GM23248 (cell line): Measurements from ENCODE around the gene HP. TPM values are rescaled to one million over a fixed set of nuclear protein-coding genes. Genes with fewer than 3 reads are reported as not detected.
"Not testable (repeated sequence)": the region's sequence is repeated elsewhere in the genome, so short reads cannot be mapped to it uniquely, and the experiment has no call there.

Source experiments
- DNase-seq: peaks from one replicate; pipeline ENCODE4 v3.0.0-alpha.2; 2015
- H2AFZ ChIP-seq: fragments of 200-600 bp; sonication (generic); 2 replicates; pipeline ENCODE4 v1.6.1; 2016; ENCODE audit warnings: antibody characterized with exemption
- H3F3A ChIP-seq: fragments of 200-600 bp; sonication (generic); 2 replicates; pipeline ENCODE4 v1.6.1; 2016; ENCODE audit warnings: mild to moderate bottlenecking, antibody characterized with exemption, mixed run types; ENCODE audit not compliant: insufficient read depth
- H3K27ac ChIP-seq: fragments of 200-600 bp; sonication (generic); 2 replicates; pipeline ENCODE4 v1.5.1; 2016; ENCODE audit warnings: mild to moderate bottlenecking
- H3K27me3 ChIP-seq: fragments of 200-600 bp; sonication (generic); replicated peaks from 2 replicates; pipeline ENCODE4 v1.6.1; 2016; ENCODE audit warnings: mild to moderate bottlenecking; ENCODE audit not compliant: insufficient read depth
- H3K36me3 ChIP-seq: fragments of 200-600 bp; sonication (generic); 2 replicates; pipeline ENCODE4 v1.6.1; 2016; ENCODE audit warnings: low read depth, mild to moderate bottlenecking
- H3K4me1 ChIP-seq: fragments of 200-600 bp; sonication (generic); 2 replicates; pipeline ENCODE4 v1.6.1; 2016; ENCODE audit warnings: mild to moderate bottlenecking; ENCODE audit not compliant: insufficient read depth
- H3K4me2 ChIP-seq: fragments of 200-600 bp; sonication (generic); one replicate; pipeline ENCODE4 v1.6.1; 2016; ENCODE audit warnings: mild to moderate bottlenecking; ENCODE audit not compliant: unreplicated experiment
- H3K4me3 ChIP-seq: fragments of 200-600 bp; sonication (generic); 2 replicates; pipeline ENCODE4 v1.5.1; 2016; ENCODE audit warnings: mild to moderate bottlenecking
- H3K79me2 ChIP-seq: fragments of 200-600 bp; sonication (generic); 2 replicates; pipeline ENCODE4 v1.6.1; 2016; ENCODE audit warnings: mild to moderate bottlenecking; ENCODE audit not compliant: insufficient read depth
- H3K9ac ChIP-seq: fragments of 200-600 bp; sonication (generic); 2 replicates; pipeline ENCODE4 v1.6.1; 2016; ENCODE audit warnings: mild to moderate bottlenecking
- H3K9me2 ChIP-seq: fragments of 200-600 bp; sonication (generic); 2 replicates; pipeline ENCODE4 v1.6.1; 2016; ENCODE audit warnings: mixed run types, mild to moderate bottlenecking, moderate library complexity; ENCODE audit not compliant: insufficient read depth
- H3K9me3 ChIP-seq: fragments of 200-600 bp; sonication (generic); one replicate; pipeline ENCODE4 v1.6.1; 2017; ENCODE audit warnings: low read depth
- H4K20me1 ChIP-seq: fragments of 200-600 bp; sonication (generic); 2 replicates; pipeline ENCODE4 v1.6.0; 2016; ENCODE audit not compliant: insufficient read depth
- EZH2 ChIP-seq: fragments of 200-600 bp; sonication (generic); IDR thresholded peaks from 2 replicates; pipeline ENCODE4 v1.6.1; 2018; ENCODE audit warnings: antibody characterized with exemption, mild to moderate bottlenecking; ENCODE audit not compliant: insufficient read depth, poor library complexity, severe bottlenecking
- EZH2phosphoT487 ChIP-seq: fragments of 200-600 bp; sonication (generic); IDR thresholded peaks from 2 replicates; pipeline ENCODE4 v1.6.1; 2018; ENCODE audit warnings: antibody characterized with exemption, moderate library complexity, mild to moderate bottlenecking, low read depth; ENCODE audit not compliant: insufficient read depth
- WGBS, 2 experiments: methylation state at CpG; one replicate each; pipeline ENCODE4 v1.1.6; 2015 to 2017; ENCODE audit warnings: low lambda C conversion rate in 2 of 2, low coverage in 1 of 2; ENCODE audit errors: missing lambda C conversion rate in 2 of 2; 5-methylcytosine and 5-hydroxymethylcytosine counted together
- in situ Hi-C: fragments of 300-500 bp; cut with MboI; formaldehyde crosslinking; loops from 2 replicates; pipeline ENCODE4 v1.15.0; 2020
- polyA plus RNA-seq: library from polyadenylated mRNA; unstranded; fragments of >200 nt; fragmentation: Nextera tagmentation; extraction: Ambion mirVana; gene quantifications from 2 replicates; pipeline ENCODE4 v1.2.1, GENCODE V29; 2016
- total RNA-seq: library from RNA; depleted of rRNA; stranded (reverse); fragments of >200 nt; shearing (Covaris generic); gene quantifications from 2 replicates; pipeline ENCODE4 v1.2.3, GENCODE V29; 2014; rRNA removed

HP gene
- not detected in 2 replicates for total RNA-seq
- polyA plus RNA-seq: not detected in 2 replicates

GRCh38 chr16:72054254-72054847 is at the start of gene HP:
TSS of gene HP (plus strand) at chr16:72054505. CDS start at chr16:72054653, 148 bp downstream.
- H3K36me3 ChIP-seq, DNase-seq, H3F3A ChIP-seq, H3K9ac ChIP-seq, H3K4me3 ChIP-seq, H4K20me1 ChIP-seq, H2AFZ ChIP-seq, H3K79me2 ChIP-seq, H3K9me2 ChIP-seq, H3K4me1 ChIP-seq, H3K27ac ChIP-seq, H3K9me3 ChIP-seq, H3K4me2 ChIP-seq, H3K27me3 ChIP-seq, in situ Hi-C loops: not testable (repeated sequence)
- 85 to 88% methylated on average over 5 of the region's 5 CpGs for WGBS, 2 experiments

- H3F3A ChIP-seq, H3K79me2 ChIP-seq, H3K9me2 ChIP-seq, DNase-seq, H3K4me1 ChIP-seq, H4K20me1 ChIP-seq, H3K27ac ChIP-seq, H3K36me3 ChIP-seq, H3K9me3 ChIP-seq, in situ Hi-C loops, H3K27me3 ChIP-seq: not testable (repeated sequence)
- WGBS, 2 experiments: 79 to 80% methylated on average over 9 of the region's 9 CpGs
- H3K4me2 ChIP-seq: peak overlapping the region; percentile 84
- peak overlapping the region; percentile 83 for H2AFZ ChIP-seq
- H3K9ac ChIP-seq: peak overlapping the region; percentile 44
- peak overlapping the region; percentile 93 for H3K4me3 ChIP-seq
Observed at GRCh38 chr16:72008065-72008423, 46.3 kb upstream of the HP start.

- H3F3A ChIP-seq: no peaks in the 10 kb centered on the region
- no peaks in the 10 kb centered on the region for H4K20me1 ChIP-seq
- H3K9me2 ChIP-seq: no peaks in the 10 kb centered on the region
- 1 to 2% methylated on average over 52 to 57 of the region's 57 CpGs for WGBS, 2 experiments
- in situ Hi-C loops: no loop called here
- no peak within 1 kb of the TSS for H3K27ac ChIP-seq
- peak within 1 kb of the TSS; percentile 84 for H3K4me2 ChIP-seq
- no peaks in the 10 kb centered on the region for H3K27me3 ChIP-seq
- H3K4me3 ChIP-seq: peak within 1 kb of the TSS; percentile 93
- peak within 1 kb of the TSS; percentile 74 for H3K9ac ChIP-seq
- DNase-seq: peak; percentile 99
- TF ChIP-seq EZH2phosphoT487: no peak
- no peak for TF ChIP-seq EZH2
- peak within 1 kb of the TSS; percentile 98 for H2AFZ ChIP-seq
- H3K79me2 ChIP-seq: no peaks in the 10 kb centered on the region
- peaks cover 4% of the 10 kb centered on the region; the same call in 1 of the 2 replicates for H3K4me1 ChIP-seq
- no peaks in the 10 kb centered on the region for H3K36me3 ChIP-seq
- H3K9me3 ChIP-seq: no peaks in the 10 kb centered on the region
Observed at GRCh38 chr16:72008424-72009216, 45.7 kb upstream of the HP start, which contains the start of gene DHODH. TSS of gene DHODH (plus strand) at chr16:72008744. CDS start at chr16:72008765, 21 bp downstream.

- Histone ChIP-seq H3K79me2 (no peaks in the 10 kb centered on the region), H3K27me3 (no peaks in the 10 kb centered on the region), H3K4me1 (peaks cover 4% of the 10 kb centered on the region; the same call in 1 of the 2 replicates), H3K4me3 (no peak overlapping the region), H4K20me1 (no peaks in the 10 kb centered on the region), H3K9ac (no peak overlapping the region), H3F3A (no peaks in the 10 kb centered on the region), H2AFZ (no peak overlapping the region), H3K36me3 (no peaks in the 10 kb centered on the region), H3K4me2 (no peak overlapping the region), H3K27ac (no peak overlapping the region), H3K9me2 (no peaks in the 10 kb centered on the region), H3K9me3 (no peaks in the 10 kb centered on the region)
- WGBS, 2 experiments: 95 to 96% methylated on average over 10 of the region's 10 CpGs
- TF ChIP-seq EZH2: no peak
- no peak for TF ChIP-seq EZH2phosphoT487
- in situ Hi-C loops: no loop called here
- DNase-seq: no peak
Observed at GRCh38 chr16:72009779-72010178, 44.5 kb upstream of the HP start.
